ENCODE measurements around the gene PYCR2.
A peak's percentile ranks its signal among the peaks of the same experiment; 100 is the strongest.
"Not testable (repeated sequence)": the region's sequence is repeated elsewhere in the genome, so short reads cannot be mapped to it uniquely, and the experiment has no call there.

The PYCR2 gene

DNA sequence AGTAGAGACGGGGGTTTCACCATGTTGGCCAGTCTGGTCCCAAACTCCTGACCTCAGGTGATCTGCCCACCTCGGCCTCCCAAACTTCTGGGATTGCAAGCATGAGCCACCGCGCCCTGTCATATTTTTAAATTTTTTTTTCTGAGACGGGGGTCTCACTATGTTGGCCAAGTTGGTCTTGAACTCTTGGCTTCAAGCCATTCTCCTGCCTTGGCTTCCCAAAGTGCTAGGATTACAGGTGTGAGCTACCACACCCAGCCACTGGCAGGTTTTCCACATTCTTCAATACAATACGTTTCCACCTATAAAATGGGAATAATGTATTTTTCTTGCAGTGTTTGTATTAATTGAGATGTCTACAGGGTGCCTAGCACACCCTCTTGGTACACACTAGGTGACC is 31.7 kb downstream of the PYCR2 start:
- Mint-ChIP-seq H3K36me3 (peaks cover 9% of the 10 kb centered on the region), H3K4me1 (peaks cover 15% of the 10 kb centered on the region), H3K9me3 (no peaks in the 10 kb centered on the region), H3K27ac (no peak overlapping the region), H3K4me3 (no peak overlapping the region)
- DNase-seq (ENCODE audit: low spot score in 2 of 2) (no peak), ATAC-seq (no peak)

DNA sequence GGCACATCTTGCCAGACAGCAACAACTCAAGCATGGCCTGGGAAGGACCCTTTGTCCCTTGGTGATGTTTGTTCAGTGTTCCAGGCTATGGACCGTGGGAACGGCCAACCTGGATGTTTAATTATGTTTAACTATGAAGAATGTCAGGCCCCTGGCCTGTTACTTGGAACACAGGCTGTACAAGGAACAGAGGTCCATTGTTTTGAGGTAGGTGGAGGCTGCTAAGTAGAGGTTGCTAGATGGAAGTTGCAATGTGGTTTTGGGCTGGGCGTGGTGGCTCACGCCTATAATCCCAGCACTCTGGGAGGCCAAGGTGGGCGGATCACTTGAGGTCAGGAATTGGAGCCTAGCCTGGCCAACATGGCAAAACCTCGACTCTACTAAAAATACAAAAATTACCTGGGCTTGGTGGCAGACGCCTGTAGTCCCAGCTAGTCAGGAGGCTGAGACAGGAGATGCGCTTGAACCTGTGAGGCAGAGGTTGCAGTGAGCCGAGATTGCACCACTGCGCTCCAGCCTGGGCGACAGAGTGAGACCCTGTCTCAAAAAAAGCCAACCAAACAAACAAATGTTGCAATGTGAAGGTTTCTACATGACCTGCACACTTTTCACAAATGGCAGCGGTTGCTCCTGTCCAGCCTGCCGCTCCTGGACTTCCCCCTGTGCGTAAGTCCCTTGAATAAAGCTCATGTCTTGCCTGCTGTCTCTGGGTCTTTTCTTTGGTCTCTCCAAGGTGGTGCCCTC is 32.6 kb downstream of the PYCR2 start:
- Mint-ChIP-seq H3K27ac (no peak overlapping the region), H3K4me3 (no peak overlapping the region), H3K9me3 (no peaks in the 10 kb centered on the region), H3K4me1 (peaks cover 6% of the 10 kb centered on the region), H3K36me3 (peaks cover 1% of the 10 kb centered on the region)
- no peak for ATAC-seq
- no peak for DNase-seq (ENCODE audit: low spot score in 2 of 2)

DNA sequence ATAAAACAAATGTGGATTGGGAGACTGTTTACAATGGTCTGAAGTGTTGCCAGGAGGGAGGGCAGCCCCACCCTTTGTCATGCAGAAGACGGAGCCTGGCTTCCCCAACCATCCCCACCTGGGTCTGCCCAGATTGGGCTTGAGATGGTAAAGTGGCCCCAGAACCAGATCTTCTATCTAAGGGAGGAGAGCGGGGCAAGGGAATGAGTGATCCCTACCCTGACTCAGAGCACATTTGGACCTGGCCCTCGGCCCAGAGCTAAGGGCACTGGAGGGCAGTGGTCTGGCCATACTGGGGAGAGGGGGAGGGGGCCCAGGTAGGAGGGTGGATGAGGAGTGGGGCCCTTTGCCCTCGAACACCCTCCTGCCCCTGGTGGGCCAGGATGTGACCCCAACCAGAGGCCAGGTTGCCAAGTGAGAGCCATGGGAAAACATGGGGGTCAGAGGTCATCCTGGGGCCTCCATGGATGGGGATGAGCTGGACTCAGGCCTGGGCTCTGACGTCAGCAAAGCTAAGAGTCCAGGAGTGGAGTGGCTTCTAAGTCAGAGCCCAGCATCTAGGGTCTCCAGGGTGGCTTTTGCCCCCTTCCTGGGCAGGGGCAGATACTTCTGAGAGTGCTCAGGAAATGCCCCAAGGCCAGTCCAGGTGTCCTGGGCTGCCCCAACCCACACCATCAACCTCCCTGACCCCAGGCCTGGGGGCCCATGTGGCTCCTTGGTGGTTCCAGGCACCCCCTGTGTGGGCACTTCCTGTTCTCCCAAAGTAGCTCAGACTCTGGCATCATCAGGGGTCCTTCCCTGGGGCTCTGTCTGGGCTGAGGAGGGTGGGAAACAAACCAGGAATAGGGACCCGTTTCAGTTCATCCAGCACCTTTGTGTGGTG is 33.5 kb downstream of the PYCR2 start:
- Mint-ChIP-seq H3K4me1 (no peaks in the 10 kb centered on the region), H3K36me3 (no peaks in the 10 kb centered on the region), H3K27ac (peak overlapping the region; percentile 52), H3K4me3 (no peak overlapping the region), H3K9me3 (no peaks in the 10 kb centered on the region)
- ATAC-seq = no peak
- no peak for DNase-seq (ENCODE audit: low spot score in 2 of 2)

DNA sequence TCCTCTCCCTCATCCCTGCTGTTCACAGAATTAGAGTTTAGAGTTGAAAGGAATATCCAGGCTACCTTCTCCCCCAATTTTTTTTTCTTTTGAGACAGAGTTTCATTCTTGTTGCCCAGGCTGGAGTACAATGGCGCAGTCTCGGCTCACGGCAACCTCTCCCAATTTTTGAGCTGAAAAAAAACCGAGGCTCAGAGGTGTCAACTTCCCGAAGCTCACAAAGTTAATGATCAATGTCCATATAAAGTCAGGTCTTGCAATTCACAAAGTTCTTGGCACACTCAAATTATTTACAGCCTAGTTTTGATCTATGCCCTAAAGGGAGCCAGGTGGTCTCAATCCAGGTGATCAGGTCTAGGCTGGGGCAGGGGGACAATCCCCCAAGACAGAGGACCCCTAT is 34.3 kb downstream of the PYCR2 start:
- H3K27ac Mint-ChIP-seq = peak overlapping the region; percentile 52
- H3K4me1 Mint-ChIP-seq = no peaks in the 10 kb centered on the region
- no peak for ATAC-seq
- no peak for DNase-seq (ENCODE audit: low spot score in 2 of 2)
- H3K36me3 Mint-ChIP-seq = no peaks in the 10 kb centered on the region
- no peaks in the 10 kb centered on the region for H3K9me3 Mint-ChIP-seq
- no peak overlapping the region for H3K4me3 Mint-ChIP-seq

DNA sequence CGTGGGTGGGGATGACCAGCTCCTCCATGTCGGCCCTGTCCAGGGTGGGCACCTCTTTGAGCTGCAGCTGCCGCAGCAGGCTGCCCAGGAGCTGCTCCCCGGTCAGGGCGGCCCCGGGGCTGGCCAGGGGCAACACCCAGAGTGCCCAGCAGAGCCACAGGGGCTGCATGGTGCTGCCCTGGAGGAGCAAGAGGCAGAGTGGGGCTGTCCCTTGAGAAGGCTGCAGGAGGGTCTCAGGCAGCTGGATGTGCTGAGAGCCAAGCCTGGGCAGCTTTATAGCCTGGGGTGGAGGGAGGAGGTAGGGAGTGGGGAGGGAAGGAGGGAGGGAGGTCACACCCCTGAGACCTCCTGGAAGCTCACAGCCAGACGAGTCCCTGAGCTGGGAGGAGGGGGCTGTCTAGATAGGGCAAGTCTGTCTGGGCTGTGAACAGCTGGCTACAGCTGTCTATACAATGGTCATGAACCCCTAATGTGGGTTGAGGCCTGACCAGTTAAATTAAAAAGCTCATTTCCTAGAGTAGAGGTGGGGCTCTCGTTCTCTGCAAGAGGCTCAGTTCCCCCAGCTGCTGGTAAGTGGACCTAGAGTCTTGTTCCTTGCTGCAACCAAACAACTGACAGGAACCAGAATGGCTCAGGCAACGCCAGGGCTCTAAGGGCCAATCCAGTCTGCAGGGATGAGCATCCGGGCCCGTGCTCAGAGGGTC is 35.0 kb downstream of the PYCR2 start, which contains the start of gene LEFTY1:
LEFTY1 (minus strand) TSS at position 249 of the 704 bp plus-strand sequence; CDS start at position 169, 80 bp downstream.
- ATAC-seq = peak; percentile 39

DNA sequence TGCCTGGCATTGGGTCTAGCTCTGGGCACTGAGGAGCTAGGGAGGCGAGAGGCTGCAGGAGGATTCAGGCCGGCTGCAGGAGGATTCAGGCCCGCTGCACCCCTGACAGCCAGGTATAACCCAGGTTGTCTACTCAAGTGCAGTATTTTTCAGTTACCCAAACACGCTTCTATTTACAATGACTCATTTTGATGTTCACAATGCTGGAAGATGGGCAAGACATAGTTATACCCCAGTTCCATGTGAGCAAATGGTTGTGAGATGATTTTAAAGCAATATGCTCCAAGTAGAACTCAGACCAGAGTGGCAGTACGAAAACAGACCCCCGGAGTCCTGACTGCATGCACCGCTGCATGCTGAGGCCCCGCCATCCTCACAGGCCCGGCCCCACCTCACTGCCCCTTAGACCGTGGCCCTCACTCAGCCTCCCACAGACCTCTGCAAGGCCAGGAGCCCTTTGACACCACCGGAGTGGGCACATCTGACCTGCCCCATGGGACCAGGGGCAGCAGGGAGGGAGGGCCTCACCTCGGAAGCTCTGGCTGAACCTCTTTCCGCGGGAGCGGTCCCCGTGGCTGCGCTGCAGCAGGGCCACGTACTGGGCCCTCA is 35.7 kb downstream of the PYCR2 start:
- Mint-ChIP-seq H3K4me3 (no peak overlapping the region), H3K36me3 (no peaks in the 10 kb centered on the region), H3K27ac (no peak overlapping the region), H3K9me3 (no peaks in the 10 kb centered on the region), H3K4me1 (peaks cover 7% of the 10 kb centered on the region)
- ATAC-seq = peak; percentile 25
- no peak for DNase-seq (ENCODE audit: low spot score in 2 of 2)

More for the DNA sequence above, 35.0 kb downstream of the PYCR2 start, which contains the start of gene LEFTY1:
- Mint-ChIP-seq H3K36me3 (no peaks in the 10 kb centered on the region), H3K27ac (peak within 1 kb of the TSS; percentile 52), H3K4me3 (no peak within 1 kb of the TSS), H3K9me3 (no peaks in the 10 kb centered on the region), H3K4me1 (peaks cover under 1% of the 10 kb centered on the region)
- no peak for DNase-seq (ENCODE audit: low spot score in 2 of 2)

DNA sequence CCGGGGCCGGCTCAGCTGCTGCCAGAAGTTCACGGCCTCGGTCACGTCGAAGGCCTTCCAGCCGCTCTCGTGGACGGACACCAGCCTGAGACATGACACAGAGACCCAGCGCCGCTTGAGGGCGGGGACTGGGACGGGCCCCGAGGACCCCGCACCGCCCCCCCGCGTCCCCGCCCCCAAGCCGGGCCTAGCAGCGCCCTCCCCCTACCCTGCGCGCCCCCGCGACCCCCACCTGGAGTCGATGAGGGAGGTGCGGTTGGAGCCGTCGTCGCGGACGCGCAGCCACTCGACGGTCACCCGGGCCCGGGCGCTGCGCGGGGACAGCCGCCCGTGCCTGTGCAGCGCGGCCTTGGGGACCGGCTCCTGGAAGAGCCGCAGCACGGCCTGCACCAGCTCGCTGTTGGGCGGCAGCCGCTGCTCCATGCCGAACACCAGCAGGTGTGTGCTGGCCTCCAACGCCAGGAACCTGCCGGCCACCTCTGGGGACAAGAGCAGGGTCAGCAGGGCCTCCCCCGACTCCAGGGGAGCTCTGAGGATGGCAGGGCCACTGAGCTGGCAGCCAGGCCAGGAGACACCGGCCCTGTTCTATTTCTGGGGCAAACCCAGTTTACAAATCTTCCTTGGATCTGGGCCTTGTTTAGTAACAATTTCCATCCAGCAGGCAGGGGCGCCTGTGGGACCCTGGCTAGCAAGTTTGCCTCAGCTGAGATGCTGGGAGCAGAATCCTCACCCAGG is 36.3 kb downstream of the PYCR2 start:
- not testable (repeated sequence) for H3K4me3 Mint-ChIP-seq; DNase-seq (ENCODE audit: low spot score in 2 of 2); ATAC-seq

DNA sequence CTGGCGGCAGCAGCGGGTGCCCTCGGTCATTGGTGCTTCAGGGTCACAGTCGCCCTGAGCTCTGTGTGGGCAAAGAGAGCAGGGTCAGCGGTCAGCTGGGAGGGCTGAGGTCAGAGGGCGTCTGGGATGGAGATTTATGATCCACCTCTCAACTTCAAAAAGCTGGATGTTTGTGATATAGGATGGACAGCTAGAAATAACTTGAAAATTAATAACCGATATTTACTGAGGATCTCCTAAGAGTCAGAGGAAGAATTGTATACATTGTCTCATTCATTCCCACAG is 37.1 kb downstream of the PYCR2 start:
- no peaks in the 10 kb centered on the region for H3K9me3 Mint-ChIP-seq
- peaks cover 12% of the 10 kb centered on the region for H3K4me1 Mint-ChIP-seq
- no peak overlapping the region for H3K4me3 Mint-ChIP-seq
- ATAC-seq (no peak), DNase-seq (ENCODE audit: low spot score in 2 of 2) (no peak)
- H3K27ac Mint-ChIP-seq = no peak overlapping the region
- H3K36me3 Mint-ChIP-seq = peaks cover under 1% of the 10 kb centered on the region

More for the DNA sequence above, 36.3 kb downstream of the PYCR2 start:
- H3K36me3 Mint-ChIP-seq, H3K27ac Mint-ChIP-seq, H3K9me3 Mint-ChIP-seq: not testable (repeated sequence)
- peaks cover 12% of the 10 kb centered on the region for H3K4me1 Mint-ChIP-seq

DNA sequence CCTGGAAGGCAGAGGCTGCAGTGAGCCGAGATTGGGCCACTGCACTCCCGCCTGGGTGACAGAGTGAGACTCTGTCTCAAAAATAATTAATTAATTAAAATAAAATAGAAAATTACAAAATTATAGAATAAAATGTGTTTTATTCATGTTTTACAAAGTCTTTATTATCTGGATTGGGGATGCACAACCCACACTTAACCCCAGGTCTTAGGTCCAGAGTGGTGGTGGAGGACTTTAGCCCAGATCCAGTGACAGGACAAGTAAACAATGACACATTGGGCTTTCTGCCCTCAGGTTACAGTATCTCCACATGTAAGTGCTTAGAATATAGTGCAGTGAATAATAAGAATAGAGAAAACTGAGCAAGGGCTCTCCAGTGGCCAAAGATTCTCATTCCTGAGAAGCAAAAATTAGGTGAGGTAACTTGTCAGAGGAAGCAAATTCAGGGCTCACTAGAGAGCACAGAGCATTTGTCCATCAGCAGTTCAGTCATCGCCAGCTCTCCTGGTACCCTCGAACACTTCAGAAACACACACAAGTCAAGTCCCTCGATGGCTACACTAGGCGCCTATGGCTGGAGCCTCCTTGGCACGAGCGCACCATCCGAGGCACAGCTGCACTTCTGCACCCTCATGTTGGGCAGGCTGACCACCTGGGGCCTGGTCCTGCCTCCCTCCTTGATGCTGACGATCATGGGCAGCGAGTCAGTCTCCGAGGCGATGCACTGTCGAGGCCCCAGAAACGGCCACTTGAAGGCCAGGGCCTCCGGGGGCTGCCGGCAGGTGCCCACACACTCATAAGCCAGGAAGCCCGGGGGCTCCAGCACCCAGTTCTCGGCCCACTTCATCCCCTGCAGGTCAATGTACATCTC is 37.7 kb downstream of the PYCR2 start:
- Mint-ChIP-seq H3K36me3 (peaks cover 5% of the 10 kb centered on the region), H3K27ac (no peak overlapping the region), H3K9me3 (no peaks in the 10 kb centered on the region), H3K4me3 (no peak overlapping the region), H3K4me1 (peaks cover 13% of the 10 kb centered on the region)
- ATAC-seq = no peak
- DNase-seq (ENCODE audit: low spot score in 2 of 2) = no peak

DNA sequence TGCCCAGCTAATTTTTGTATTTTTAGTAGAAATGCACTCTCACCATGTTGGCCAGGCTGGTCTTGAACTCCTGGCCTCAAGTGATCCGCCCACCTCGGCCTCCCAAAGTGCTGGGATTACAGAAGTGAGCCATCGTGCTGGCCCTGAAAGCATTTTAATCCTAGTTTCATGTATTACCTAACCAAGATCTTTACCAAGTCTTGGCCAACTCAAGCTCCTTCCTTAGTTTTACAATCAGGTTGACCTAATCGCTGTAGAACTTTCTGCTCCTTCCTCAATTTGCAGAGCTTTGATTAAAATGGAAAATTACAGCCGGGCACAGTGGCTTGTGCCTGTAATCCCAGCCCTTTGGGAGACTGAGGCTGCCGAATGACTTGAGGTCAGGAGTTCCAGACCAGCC is 38.7 kb downstream of the PYCR2 start:
- Mint-ChIP-seq H3K27ac (no peak overlapping the region), H3K4me3 (no peak overlapping the region), H3K4me1 (peaks cover 24% of the 10 kb centered on the region), H3K9me3 (no peaks in the 10 kb centered on the region), H3K36me3 (peaks cover 5% of the 10 kb centered on the region)
- ATAC-seq = no peak
- DNase-seq (ENCODE audit: low spot score in 2 of 2) = no peak

DNA sequence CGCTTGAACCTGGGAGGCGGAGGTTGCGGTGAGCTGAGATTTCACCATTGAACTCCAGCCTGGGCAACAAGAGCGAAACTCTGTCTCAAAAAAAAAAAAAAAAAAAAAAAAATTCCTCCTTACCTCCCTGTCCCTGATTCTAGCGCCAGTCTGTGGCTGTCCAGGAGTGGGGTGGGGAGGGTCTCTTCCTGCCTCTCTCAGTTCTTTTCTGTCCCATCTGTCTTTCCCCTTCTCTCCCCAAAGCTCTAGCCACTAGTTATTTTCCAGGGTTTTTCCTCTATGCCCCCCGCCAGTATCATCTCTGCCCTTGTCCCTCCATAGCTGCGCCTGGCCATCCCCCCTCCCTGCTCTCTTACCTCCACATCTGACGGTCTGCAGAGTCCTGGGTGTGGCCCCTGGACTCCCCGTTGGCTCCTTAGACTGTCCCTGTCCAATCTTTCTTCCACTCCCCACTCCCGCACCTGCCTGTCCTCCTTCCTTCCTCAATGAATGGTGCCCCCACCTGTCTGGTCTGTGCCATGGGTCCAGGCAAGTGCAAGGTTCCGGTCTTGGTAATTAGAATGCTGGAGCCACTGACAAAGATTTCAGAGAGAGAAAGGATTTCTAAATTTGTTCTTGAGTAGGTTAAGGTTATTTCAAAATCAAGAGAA is 40.3 kb downstream of the PYCR2 start:
- H3K4me3 Mint-ChIP-seq = peak overlapping the region; percentile 85
- peaks cover 40% of the 10 kb centered on the region for H3K4me1 Mint-ChIP-seq
- peaks cover 5% of the 10 kb centered on the region for H3K36me3 Mint-ChIP-seq
- no peaks in the 10 kb centered on the region for H3K9me3 Mint-ChIP-seq
- no peak for ATAC-seq
- no peak for DNase-seq (ENCODE audit: low spot score in 2 of 2)
- peak overlapping the region; percentile 86 for H3K27ac Mint-ChIP-seq

DNA sequence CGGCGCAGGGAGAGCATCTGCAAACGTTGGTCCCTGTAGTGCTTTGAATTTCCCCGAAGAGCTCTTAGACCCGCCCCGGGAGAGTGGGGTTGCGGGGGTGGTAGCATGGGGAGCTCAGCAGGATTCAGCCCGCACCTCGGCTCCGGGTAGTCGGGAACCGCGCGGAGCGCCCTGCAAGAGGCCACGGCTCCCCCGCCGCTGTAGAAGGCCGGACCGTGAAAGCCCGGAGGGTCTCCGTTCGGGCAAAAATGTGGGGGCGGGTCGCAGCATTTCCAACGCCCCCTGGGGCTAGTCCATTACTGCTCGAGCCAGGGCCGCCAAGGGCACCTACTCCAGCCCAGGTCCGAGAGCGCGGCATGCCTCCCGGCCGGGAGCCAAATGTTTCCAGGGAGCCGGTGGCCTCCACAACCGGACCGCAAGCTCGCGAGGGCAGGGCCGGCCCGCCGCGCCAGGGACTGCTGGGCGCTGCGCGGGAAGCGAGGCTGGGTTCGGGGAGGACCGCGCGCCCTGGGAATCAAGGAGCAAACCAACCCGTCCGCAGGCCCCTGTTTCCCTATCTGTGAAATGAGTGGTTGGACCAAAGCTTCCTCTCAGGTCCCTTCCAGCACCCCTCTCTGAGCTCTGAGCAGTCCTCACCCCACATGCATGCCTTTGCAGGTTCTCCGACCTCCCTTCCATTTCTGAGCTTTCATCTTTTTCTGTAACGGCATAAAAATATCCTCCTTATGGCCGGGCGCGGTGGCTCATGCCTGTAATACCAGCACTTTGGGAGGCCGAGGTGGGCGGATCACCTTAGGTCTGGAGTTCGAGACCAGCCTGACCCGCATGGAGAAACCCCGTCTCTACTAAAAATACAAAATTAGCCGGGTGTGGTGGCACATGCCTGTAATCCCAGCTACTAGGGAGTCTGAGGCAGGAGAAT is 41.1 kb downstream of the PYCR2 start:
- Mint-ChIP-seq H3K9me3 (no peaks in the 10 kb centered on the region), H3K36me3 (peaks cover 7% of the 10 kb centered on the region), H3K4me1 (peaks cover 48% of the 10 kb centered on the region), H3K4me3 (peak overlapping the region; percentile 85), H3K27ac (peak overlapping the region; percentile 86)
- ATAC-seq = peak; percentile 62
- DNase-seq (ENCODE audit: low spot score in 2 of 2) = peak in 1 of 2 donors; percentile 61
